GM18867 (cell line): ENCODE results near the gene DGKZ.

Source experiments
- ATAC-seq: cut with Tn5 transposase; IDR thresholded peaks from one replicate; pipeline ENCODE4 v1.9.1; 2021; ENCODE audit warnings: mild to moderate bottlenecking, moderate library complexity; ENCODE audit not compliant: unreplicated experiment

Gene DGKZ

DNA sequence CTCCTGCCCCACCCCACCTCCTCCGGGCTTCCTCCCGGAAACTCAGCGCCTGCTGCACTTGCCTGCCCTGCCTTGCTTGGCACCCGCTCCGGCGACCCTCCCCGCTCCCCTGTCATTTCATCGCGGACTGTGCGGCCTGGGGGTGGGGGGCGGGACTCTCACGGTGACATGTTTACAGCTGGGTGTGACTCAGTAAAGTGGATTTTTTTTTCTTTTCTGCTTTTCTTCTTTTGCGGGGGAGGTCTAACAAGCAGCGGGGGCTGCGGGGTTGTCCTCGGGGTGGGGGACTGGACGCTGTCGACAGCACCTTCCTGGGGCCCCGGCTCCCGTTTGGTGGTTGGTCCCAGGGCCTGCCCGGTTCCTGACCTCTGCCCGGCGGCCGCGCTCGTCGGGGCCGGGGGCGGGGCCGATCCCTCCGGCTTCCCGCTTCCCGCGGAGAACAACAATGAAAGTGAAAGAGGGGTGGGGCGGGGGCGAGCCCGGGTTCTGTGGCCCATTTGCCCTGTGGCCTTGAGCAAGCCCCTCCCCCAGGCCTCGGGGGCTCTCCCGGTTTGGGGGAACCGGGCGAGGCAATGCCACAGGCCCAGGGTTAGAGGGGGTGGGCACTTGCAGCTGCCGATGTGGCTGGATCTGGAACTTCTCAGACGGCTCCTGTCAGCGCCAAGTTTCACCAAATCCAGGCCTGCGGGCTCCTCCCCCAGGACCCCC lies 33.2 kb downstream of the DGKZ start:
- ATAC-seq: no peak

DNA sequence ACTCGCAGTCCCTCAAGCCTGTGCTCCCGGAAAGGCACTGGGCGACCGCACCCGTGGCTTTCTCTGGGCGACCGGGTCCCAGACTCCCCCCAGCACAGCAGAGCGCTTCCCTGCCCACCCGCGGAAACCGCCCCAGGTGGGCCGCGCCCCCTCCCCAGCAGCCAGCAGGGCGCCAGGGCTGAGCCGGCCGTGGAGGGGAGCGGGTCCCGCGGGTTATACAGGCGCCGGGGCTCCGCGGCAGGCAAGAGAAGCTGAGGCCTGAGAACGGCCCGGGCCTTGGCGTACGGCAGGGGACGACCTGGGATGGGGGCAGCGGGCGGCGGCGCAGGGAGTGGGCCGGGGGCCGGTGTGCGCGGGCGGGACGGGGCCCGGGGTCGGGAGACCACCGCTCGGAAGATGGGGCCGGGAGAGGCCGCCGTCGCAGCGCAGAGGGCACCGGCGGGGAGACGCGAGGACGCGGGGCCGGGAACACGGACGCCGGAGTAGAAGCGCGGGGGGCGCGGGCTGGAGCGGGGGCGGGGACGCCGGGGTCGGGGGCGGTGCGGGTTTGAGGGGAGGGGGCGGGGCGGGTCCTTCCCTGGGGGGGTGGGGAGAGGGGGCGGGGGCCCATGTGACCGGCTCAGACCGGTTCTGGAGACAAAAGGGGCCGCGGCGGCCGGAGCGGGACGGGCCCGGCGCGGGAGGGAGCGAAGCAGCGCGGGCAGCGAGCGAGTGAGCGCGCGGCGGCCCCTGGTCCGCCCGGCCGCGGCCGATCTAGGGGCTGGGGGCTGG lies 34.0 kb downstream of the DGKZ start, which contains the start of gene MDK:
TSS of gene MDK (plus strand) at position 622 of the 771 bp plus-strand sequence. CDS start 389 bp downstream, outside the sequence.
- no peak for ATAC-seq

DNA sequence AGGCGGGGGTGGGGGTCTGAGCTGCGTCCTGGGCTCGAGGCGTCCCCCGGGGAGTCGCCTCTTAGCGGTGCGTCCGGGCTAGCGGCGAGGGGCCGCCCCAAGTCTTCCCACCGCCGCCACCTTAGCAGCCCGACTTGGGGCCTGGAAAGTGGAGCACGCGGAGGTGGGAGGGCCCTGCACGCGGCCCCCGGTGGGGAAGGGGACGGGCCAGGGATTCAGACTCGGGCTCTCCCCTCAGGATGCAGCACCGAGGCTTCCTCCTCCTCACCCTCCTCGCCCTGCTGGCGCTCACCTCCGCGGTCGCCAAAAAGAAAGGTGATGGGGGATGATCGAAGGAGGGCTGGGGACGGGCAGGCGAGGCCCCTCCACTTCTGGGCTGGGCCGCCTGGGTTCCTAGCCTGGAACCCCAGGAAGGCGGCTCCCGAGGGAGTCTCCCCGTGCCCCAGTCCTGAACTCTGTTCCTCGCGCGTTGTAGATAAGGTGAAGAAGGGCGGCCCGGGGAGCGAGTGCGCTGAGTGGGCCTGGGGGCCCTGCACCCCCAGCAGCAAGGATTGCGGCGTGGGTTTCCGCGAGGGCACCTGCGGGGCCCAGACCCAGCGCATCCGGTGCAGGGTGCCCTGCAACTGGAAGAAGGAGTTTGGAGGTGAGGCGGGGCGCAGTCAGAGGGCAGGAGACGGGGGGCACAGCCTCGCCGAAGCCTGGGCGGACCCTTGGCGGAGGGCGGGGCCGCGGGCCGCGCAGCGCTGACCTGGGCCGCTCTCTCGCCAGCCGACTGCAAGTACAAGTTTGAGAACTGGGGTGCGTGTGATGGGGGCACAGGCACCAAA lies 34.8 kb downstream of the DGKZ start:
- ATAC-seq: no peak

DNA sequence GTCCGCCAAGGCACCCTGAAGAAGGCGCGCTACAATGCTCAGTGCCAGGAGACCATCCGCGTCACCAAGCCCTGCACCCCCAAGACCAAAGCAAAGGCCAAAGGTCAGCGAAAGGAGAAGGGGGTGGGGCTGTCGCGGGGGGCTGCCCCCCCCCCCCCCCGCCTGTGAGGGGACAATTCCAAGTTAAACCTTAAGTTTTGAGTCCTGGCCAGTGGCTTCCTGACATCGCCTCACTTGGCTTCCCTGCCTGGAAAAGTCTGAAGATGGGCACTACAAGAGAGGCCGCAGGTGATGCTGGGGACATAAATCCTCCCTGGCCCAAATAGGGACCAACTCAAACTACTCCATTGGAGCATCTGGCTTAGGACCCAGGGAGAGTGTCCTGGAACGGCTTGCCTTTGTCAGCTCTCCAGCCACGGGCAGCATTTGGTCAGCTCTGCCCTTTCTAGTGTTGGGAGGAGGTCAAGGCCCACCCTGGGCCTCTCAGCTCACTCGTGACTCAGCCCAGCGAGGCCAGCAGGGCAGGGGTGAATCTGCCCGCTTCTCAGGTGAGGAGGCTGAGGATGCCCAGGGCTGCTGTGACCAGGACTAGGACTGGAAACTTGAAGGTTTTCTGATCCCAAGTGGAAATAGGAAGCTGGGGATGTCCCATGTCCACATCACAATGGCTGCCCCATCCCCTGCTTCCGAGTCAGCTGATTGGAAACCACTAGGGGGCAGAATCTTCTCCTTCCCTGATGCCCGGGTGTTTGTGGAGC lies 35.6 kb downstream of the DGKZ start:
- ATAC-seq: no peak

DNA sequence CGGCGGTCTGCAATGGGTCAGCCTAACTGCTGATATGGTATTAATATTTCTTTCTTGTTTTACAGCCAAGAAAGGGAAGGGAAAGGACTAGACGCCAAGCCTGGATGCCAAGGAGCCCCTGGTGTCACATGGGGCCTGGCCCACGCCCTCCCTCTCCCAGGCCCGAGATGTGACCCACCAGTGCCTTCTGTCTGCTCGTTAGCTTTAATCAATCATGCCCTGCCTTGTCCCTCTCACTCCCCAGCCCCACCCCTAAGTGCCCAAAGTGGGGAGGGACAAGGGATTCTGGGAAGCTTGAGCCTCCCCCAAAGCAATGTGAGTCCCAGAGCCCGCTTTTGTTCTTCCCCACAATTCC lies 36.1 kb downstream of the DGKZ start:
- no peak for ATAC-seq

DNA sequence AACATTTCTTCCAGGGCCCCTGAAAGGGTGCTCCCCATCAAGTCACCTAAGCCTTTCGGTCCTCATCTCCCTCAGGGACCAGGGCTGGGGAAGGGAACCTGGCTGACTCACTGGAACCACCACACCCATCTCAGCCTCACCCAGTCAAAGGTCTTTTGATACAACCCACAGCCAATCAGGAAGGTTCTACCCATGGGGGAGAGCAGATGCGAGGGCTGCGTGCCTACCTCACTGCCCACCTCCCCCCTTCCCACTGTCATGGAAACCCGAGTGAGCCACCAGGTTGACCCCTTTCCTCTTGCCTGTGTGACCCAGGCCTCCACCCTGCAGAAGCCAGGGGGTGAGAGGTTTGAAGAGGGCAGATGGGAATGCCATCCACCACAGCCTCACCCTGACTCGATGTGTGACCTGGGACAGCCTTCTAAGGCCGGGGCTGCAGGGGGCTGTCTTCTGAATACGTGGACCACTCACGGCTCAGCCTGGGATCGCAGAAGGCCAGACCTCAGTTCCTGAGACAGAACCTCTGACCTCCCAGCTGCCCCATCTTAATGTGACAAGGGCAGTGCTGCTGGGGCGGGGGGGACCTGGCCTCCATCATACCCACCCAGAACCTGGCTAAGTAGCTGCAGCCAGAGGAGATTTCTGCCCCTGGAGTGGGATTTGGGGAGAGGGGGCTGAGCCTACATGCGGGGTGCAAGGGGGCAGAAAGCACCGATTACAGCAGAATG lies 36.9 kb downstream of the DGKZ start:
- ATAC-seq: no peak

DNA sequence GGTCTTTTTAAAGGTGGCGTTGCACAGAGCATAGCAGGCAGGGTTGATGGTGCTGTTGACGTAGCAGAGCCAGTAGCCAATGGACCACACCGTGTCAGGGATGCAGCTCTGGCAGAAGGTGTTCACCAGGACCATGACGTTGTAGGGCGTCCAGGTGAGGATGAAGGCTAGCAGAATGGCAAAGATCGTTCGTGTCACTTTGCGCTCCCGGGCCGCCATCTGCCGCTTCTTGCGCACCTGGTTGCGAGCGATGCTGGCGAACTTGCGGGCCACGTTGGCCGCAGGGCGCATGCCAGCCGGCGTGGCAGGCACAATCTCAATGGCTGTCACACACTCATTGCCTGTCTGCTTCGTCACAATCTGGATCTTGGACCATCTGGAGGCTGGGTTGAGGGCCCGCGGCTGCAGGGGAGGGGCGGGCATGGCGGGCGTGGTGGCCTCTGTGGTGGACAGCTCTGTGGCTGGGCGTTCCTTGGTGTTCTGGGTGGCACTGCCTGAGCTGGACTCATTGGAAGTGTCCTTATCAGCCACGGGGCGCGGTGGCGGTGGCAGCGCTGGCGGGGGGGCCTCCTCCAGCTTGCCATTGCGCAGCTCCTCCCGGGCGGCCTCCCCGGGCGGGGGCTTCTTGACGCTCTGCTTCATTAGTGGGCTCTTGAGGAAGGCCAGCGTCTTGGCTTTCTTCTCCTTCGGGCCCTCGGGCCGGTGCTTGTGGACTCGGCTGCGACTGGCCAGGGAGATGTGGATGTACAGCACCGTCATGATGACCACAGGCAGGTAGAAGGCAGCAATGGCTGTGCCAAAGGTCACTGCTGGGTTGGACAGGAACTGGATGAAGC lies 38.1 kb downstream of the DGKZ start:
- ATAC-seq: no peak

DNA sequence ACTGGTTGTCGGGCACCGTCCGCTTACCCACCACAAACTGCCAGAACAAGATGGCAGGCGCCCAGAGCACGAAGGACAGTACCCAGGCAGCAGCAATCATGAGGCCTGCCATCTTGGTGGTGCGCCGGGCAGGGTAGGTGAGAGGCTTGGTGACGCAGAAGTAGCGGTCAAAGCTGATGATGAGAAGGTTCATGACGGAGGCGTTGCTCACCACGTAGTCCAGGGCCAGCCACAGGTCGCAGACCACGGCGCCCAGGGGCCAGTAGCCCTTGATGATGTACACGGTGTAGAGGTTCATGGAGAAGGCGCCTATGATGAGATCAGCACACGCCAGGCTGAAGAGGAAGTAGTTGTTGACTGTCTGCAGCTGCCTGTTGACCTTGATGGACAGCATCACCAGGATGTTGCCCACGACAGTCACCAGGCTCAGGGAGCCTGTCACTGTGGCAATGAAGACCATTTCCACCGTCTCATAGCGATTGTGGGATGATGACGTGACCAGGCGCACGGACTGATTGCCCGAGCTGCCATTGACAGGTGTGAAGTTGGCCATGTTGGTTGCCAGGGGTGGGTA lies 38.8 kb downstream of the DGKZ start:
- no peak for ATAC-seq

DNA sequence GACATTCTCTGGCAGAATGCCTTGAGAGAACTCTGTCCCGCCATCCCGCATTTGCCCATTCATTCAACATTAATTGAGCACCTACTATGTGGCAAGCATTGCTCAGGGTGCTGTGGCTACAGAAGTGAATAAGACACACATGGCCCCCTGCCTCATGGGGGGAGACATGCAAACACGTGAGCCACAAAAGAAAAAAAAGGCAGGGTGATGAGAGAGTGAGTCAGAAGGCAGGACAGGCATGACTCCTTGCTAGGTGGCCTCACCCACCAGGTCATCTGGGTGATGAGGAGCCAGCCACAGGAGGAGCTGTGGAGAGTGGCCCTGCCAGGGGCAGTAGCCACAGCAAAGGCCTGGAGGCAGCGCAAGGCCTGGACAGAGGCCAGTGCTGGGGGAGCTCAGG lies 39.4 kb downstream of the DGKZ start:
- ATAC-seq: no peak

DNA sequence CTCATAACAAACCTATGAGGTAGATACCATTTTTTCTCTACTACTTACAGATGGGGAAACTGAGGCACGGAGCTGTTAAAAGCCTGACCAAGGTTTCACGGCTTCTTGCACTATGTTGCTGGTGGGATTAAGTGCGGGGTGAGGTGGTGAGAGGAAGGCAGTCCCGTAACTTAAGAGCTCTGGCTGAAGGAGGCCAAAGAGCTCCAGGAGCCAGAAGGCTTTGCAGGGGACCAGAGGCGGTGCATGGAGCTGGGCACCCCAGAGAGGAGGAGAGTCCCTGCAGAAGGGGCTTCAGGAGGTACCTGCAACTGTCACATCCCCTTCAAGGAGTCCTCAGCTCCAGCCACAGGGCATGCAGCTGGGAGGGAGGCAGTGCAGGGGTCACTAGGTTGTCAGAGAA lies 40.2 kb downstream of the DGKZ start:
- no peak for ATAC-seq

DNA sequence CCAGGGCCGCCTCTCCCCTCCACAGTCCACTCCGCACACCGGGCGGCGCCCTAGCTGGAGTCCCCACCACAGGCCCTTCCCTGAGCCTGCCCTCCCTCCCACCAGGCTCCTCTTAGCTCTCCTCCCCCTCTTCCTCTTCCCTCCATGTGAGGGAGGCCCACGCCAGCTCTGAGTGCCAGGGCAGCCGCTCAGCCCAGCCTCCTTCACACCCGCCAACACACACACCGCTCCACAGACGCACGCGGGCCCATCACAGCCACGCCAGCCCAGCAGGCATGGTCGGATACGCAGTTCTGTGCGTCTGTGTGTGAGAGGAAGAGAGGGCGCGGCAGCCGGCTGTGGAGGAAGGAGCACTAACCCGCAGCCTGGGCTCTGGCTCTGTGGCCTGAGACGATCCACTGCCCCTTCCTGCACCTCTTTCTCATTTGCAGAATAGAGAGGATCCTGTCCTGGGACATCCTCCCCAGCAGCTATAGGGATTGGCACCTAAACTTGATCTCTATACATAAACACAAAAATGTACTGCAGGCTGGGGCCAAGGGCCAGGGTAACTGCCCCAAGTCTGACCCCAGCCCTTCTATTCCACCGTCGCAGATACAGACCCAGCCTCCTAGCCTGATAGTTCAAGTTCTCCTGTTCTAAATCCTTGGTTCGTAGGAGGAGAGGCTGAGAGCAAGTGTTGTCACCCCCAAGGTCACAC lies 40.8 kb downstream of the DGKZ start:
- ATAC-seq: no peak

DNA sequence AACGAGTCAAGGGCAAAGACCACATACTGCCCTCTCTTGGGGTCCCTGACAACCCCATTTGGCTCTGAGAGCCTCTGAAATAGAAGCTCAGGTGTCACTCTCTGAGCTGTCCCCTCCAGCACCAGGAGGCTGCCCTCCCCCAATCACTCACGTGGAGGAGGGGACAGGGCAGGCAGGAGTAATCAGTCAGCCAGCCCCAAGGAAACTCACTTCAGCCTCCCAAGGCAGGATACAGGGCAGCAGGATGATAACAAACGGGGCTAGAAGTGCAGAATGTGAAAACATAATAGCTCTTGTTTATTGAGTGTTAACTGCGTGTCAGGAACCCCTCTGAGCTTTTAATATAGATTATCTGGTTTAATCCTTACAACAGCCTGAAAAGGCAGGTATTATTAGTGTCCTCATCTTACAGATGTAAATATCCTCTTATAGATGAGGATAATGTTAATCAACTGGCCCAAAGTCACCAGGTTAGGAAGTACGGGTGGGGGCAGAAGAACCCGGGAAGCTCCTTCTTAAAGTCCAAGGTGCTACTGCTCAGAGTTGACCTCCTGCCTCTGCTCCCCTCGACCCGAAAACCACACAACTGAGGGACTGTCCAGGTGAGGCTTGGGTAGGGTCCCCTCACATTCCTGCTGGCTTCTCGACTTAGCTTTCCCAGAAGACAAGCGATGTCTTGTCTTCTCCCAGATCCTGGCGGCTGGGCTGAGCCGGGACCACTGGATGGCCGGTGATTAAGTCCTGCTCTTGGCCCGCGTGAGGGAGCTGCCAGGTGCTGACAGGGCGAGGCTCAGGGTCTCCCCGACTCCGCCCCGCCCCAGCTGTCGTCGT lies 41.6 kb downstream of the DGKZ start:
- ATAC-seq: no peak

DNA sequence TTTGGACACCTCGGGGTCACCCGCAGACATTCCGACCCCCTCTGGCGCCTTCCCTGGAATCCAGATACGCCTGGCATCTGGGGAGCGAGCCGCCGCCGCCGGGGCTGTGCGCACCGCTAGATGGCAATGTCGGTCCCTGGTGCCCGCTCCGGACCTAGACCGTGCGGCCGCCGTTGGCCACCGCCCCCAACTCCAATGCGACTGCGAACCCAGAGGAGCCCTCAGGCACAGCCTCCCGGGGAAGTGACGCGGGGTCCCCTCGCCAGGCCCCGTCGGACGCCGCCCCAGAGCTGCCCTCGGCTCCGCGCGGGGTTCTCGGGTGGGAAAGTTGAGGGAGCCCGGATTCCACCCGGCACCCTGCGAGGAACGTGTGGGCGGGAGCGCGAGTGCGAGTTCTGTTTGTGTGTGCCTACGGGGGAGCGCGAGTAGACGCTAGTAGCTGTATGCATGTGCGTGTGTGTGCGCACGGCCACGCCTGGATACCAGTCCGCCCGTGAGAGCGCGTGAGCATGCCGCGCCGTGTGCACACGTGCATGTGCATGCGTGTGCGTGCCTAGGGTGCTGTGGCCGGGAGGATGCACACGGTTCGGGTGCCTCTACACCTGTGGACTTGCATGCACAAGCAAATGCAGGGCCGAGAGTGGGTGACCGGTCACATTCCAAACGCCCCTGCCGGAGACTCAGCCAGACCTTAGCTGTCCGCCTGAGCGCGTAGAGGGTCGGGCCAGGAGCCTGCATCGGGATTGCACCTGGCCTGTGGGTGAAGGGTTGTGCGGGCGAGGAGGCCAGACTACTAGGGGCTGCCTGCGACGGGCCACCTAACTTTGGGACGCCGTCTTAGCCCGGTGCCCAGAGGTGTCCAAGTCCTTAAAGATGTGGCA lies 42.4 kb downstream of the DGKZ start:
- ATAC-seq: peak; percentile 57

DNA sequence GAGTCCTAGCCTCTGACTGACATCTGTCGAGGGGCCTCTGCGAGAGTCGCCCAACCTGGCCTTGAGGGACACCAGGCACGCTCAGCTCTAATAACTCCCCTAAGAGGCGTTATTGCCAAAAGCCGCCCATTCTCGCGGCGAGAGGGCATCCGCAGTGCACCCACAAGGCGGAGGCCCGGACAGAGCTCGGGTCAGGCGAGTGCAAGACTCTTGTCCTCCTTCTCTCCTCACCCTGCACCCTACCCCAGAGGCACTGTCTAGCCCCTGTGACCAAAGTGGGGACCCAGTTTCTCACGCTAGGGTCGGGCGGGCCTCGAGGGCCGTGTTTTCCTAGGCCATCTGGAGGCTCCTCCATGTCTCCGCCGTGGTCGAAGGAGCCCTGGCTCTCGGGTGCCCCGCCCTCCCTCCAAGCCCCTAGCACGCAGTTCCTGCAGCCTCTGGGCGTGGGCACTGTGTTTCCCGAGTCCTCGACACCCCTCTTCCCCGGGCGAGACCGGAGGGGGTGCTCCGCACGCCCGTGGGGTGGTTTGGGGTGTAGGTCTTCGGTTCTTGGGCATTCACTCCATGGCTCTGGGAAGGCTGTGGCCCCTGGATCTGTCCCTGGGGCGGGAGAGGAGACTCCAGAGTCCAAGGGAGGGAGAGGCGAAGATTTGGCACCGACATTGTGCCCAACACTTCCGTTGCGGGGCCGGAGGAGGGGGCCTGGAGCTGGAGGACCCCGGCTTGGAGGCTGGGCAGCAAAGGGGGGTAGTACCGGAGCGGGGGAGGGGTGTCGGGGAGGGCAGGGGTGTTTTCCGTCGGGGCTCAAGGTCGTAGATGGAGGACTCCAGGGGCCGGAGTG lies 43.3 kb downstream of the DGKZ start:
- no peak for ATAC-seq

DNA sequence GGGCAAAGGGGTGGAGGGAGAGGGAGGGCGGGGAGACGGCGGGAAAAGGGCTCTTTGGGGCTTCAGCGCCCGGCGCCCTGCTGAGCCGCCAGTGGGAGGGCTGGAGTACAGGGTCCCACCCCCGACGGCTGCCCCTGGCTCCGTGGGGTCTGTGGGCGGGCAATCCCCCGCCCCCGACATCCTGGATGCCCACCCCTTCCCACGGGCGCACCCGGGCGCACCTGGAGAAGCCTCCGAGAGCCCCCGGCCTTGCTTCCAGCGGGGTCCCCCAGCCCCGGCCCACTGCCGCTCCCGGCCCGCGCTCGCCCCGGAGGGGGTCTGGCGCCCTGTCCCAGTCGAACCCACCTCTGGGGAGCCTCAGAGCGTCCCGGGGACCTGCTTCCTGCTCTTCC lies 43.9 kb downstream of the DGKZ start:
- no peak for ATAC-seq
